Testis (tissue), 2 donors: Measurements from ENCODE around the gene FMNL2.

Experiments used
- CTCF ChIP-seq, 3 experiments: fragments of 450-650 bp in 2 of 3; fragments of 200-600 bp in 1 of 3; sonication (generic) in 1 of 3; IDR thresholded peaks; one replicate each; pipeline ENCODE4 v1.5.1; 2016 to 2019; ENCODE audit warnings: antibody characterized with exemption in 3 of 3, mild to moderate bottlenecking in 2 of 3, moderate library complexity in 1 of 3
- POLR2A ChIP-seq: fragments of 450-650 bp; IDR thresholded peaks from one replicate; pipeline ENCODE4 v1.6.1; 2017; ENCODE audit warnings: antibody characterized with exemption, mild to moderate bottlenecking, moderate library complexity

- TF ChIP-seq CTCF (IDR thresholded peaks at IDR 0.05) (no peak), POLR2A (no peak)
Observed at GRCh38 chr2:152455738-152456137, 120.8 kb downstream of the FMNL2 start.
